T-helper 1 cell treated with Interleukin-12 subunit alpha and Interleukin-12 subunit beta and Interleukin-4 antibody, amounts not matched to agents 30 ng/mL and 1 ng/mL, for 36 hours (primary cell): ENCODE results near the gene PANK3. TPM values are rescaled to one million over a fixed set of nuclear protein-coding genes. Genes with fewer than 3 reads are reported as not detected.

Source experiments
- total RNA-seq: library from RNA; stranded (reverse); gene quantifications from 2 replicates; pipeline ENCODE4 v1.2.3, GENCODE V29; 2022

Gene PANK3
- total RNA-seq, 1 donor from 2014 or later = 56.4 TPM

Other genes starting within 250 kb of the PANK3 start
- 85.6 and 88.8 TPM in 2 replicates for gene RARS1, start 92.9 kb downstream of the PANK3 start, total RNA-seq
- gene FBLL1, start 50.1 kb downstream of the PANK3 start, total RNA-seq = not detected in 2 replicates